HL-60/S4 (cell line): ENCODE data around the gene FBL.

Experiments used
- in situ Hi-C: fragments of 300-500 bp; cut with MboI; formaldehyde crosslinking; loops from 2 replicates; pipeline ENCODE4 v1.14.3; 2022; ENCODE audit warnings: low sequenced_read_pairs

Gene FBL

GRCh38 chr19:39796000-39796498 lies 50.1 kb downstream of the FBL start:
- in situ Hi-C loops, result no loop called here

- in situ Hi-C loops, result no loop called here
Measured at GRCh38 chr19:39795001-39795400, 51.2 kb downstream of the FBL start.

GRCh38 chr19:39792999-39793546 lies 53.1 kb downstream of the FBL start:
- in situ Hi-C loops, result no loop called here

GRCh38 chr19:39788244-39788643 lies 57.9 kb downstream of the FBL start:
- in situ Hi-C loops, result no loop called here
